ENCODE results near the gene MTG2. TPM values are rescaled to one million over a fixed set of nuclear protein-coding genes. Genes with fewer than 3 reads are reported as not detected.

Gene MTG2
- total RNA-seq, 1 experiment from 2014 or later: 27.9 TPM

- no peak overlapping the region for H3K27ac Mint-ChIP-seq
- peaks cover 38% of the 10 kb centered on the region for H3K27me3 Mint-ChIP-seq (ENCODE audit: low read depth)
- H3K36me3 Mint-ChIP-seq: no peaks in the 10 kb centered on the region
- H3K9me3 Mint-ChIP-seq: no peaks in the 10 kb centered on the region
- peak; percentile 60 for DNase-seq (ENCODE audit: low spot score)
- H3K4me1 Mint-ChIP-seq: peaks cover 17% of the 10 kb centered on the region
- ChIA-PET CTCF (interaction anchor here (0.7 to 2.2 kb wide), 4 partner anchors 10 to 145 kb away, joined by 3 to 6 read pairs (median 3); no protein-coding TSS in a partner anchor), POLR2A (no interaction called here)
- no peak for TF ChIP-seq TCF7 (CRISPR knock-in tag; IDR thresholded peaks at IDR 0.05; ENCODE audit: low read depth)
- TF ChIP-seq ZNF396 (CRISPR knock-in tag; IDR thresholded peaks at IDR 0.05; ENCODE audit: borderline replicate concordance): no peak
- no peak for TF ChIP-seq NR2C2 (CRISPR knock-in tag; IDR thresholded peaks at IDR 0.05)
- TF ChIP-seq ZNF317 (CRISPR knock-in tag; IDR thresholded peaks at IDR 0.05; ENCODE audit: borderline replicate concordance, low read depth): 0 out of 2 replicates have a peak, but pooled peaks have one; percentile 16
- TF ChIP-seq HMGXB4 (CRISPR knock-in tag; IDR thresholded peaks at IDR 0.05): 0 out of 2 replicates have a peak, but pooled peaks have one; percentile 22
- TF ChIP-seq ESRRA (CRISPR knock-in tag; IDR thresholded peaks at IDR 0.05; ENCODE audit: borderline replicate concordance): 0 out of 2 replicates have a peak, but pooled peaks have one; percentile 20
- no peak for TF ChIP-seq ARID4B (CRISPR knock-in tag; IDR thresholded peaks at IDR 0.05; ENCODE audit: borderline replicate concordance)
- TF ChIP-seq, protein P1, sequence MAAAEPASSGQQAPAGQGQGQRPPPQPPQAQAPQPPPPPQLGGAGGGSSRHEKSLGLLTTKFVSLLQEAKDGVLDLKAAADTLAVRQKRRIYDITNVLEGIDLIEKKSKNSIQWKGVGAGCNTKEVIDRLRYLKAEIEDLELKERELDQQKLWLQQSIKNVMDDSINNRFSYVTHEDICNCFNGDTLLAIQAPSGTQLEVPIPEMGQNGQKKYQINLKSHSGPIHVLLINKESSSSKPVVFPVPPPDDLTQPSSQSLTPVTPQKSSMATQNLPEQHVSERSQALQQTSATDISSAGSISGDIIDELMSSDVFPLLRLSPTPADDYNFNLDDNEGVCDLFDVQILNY (CRISPR knock-in tag; IDR thresholded peaks at IDR 0.05): no peak
- no peak for TF ChIP-seq HMGA2 (CRISPR knock-in tag; IDR thresholded peaks at IDR 0.05)
- TF ChIP-seq ZSCAN18 (CRISPR knock-in tag; IDR thresholded peaks at IDR 0.05): no peak
- no peak for TF ChIP-seq FOXK1 (CRISPR knock-in tag; IDR thresholded peaks at IDR 0.05)
- H3K4me3 Mint-ChIP-seq: peak overlapping the region; percentile 70
- peak; percentile 14 for ATAC-seq
These were observed 36.5 kb downstream of the MTG2 start for GRCh38 chr20:62219101-62219991.

DNA sequence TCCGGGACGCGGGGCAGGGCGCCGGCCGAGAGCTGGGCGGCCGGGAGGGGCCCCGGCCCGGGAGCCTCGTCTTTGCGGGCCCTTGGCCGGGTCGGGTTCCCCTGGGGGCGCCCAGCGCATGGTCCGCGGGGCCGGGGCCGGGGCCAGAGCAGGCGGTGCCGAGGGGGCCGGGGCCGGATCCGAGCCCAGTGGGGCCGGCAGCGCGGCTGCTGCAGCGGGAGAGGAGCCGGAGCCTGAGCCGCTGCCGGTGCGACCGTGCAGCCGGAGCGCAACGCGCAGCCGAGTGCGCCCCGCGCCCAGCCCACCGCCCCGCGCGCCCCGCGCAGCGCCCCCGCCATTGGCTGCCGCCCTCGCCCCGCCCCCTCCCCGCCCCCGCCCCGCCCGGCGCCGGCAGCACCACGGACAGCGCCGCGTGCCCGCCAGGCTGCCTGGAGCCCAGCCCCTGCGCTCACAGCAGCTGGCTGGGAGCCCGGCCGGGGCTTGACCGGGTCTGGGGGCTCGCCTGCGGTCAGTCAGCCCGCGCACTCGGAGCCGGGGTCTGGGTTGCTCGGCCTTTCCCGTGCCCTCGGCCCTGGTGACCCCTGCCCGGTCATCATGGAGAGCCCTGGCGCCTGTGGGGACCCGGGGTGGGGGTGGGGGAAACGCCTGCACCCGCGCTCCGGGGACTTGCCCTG is 37.3 kb downstream of the MTG2 start, which contains the start of gene HRH3:
TSS of gene HRH3 (minus strand) at position 287 of the 674 bp plus-strand sequence. CDS start 308 bp downstream, outside the sequence.
- peaks cover 17% of the 10 kb centered on the region for H3K4me1 Mint-ChIP-seq
- no peak within 1 kb of the TSS for H3K27ac Mint-ChIP-seq
- H3K36me3 Mint-ChIP-seq: no peaks in the 10 kb centered on the region
- ChIA-PET POLR2A (no interaction called here), CTCF (no interaction called here)
- peak; percentile 73 for DNase-seq (ENCODE audit: low spot score)
- H3K4me3 Mint-ChIP-seq: peak within 1 kb of the TSS; percentile 77
- peaks cover 38% of the 10 kb centered on the region for H3K27me3 Mint-ChIP-seq (ENCODE audit: low read depth)
- ATAC-seq: peak; percentile 61
- no peaks in the 10 kb centered on the region for H3K9me3 Mint-ChIP-seq
- TF ChIP-seq MYBL2 (CRISPR knock-in tag; IDR thresholded peaks at IDR 0.05) (0 out of 2 replicates have a peak, but pooled peaks have one; percentile 59), IRF2 (CRISPR knock-in tag; IDR thresholded peaks at IDR 0.05; ENCODE audit: borderline replicate concordance, low read depth) (no peak), JUN (CRISPR knock-in tag; IDR thresholded peaks at IDR 0.05) (0 out of 2 replicates have a peak, but pooled peaks have one; percentile 46), SMAD3 (CRISPR knock-in tag; IDR thresholded peaks at IDR 0.05; ENCODE audit: borderline replicate concordance) (peak; percentile 33; the same call in 1 of the 2 replicates), TEAD1 (CRISPR knock-in tag; IDR thresholded peaks at IDR 0.05) (peak; percentile 80; the same call in 1 of the 2 replicates), RELA (CRISPR knock-in tag; IDR thresholded peaks at IDR 0.05; ENCODE audit: borderline replicate concordance) (no peak), MAX (CRISPR knock-in tag; IDR thresholded peaks at IDR 0.05) (peak; percentile 47; the same call in 1 of the 2 replicates), AR (CRISPR knock-in tag; IDR thresholded peaks at IDR 0.05) (no peak)

All from WTC11 (cell line).